Transverse colon (tissue), 4 donors: ENCODE results near the gene PRG3. TPM values are rescaled to one million over a fixed set of nuclear protein-coding genes. Genes with fewer than 3 reads are reported as not detected.

Experiments
- DNase-seq: peaks from one replicate; pipeline ENCODE4 v3.0.0-alpha.2; 2019
- H3K27ac ChIP-seq, 4 donors: fragments of 200-600 bp; sonication (generic); 2 replicates each; pipeline ENCODE4 v1.5.1; 2016 to 2018; ENCODE audit warnings: inconsistent platforms in 4 of 4
- H3K27me3 ChIP-seq: fragments of 200-600 bp; sonication (generic); 2 replicates; pipeline ENCODE4 v1.5.1; 2017; ENCODE audit warnings: inconsistent platforms
- H3K36me3 ChIP-seq, 4 donors: fragments of 200-600 bp; sonication (generic); 2 replicates each; pipeline ENCODE4 v1.5.1; 2017 to 2019; ENCODE audit warnings: inconsistent platforms in 4 of 4
- H3K4me1 ChIP-seq, 4 donors: fragments of 200-600 bp; sonication (generic); 2 replicates each; pipeline ENCODE4 v1.5.1; 2017 to 2020; ENCODE audit warnings: inconsistent platforms in 4 of 4
- H3K4me3 ChIP-seq, 4 donors: fragments of 200-600 bp; sonication (generic); 1 replicate in 1 of 4; 2 replicates in 3 of 4; pipeline versions ENCODE4 v1.5.1 to v1.6.1; 2017 to 2019; ENCODE audit warnings: inconsistent platforms in 4 of 4
- H3K9me3 ChIP-seq, 2 donors: fragments of 200-600 bp; sonication (generic); 2 replicates each; pipeline ENCODE4 v1.5.1; 2017 to 2019; ENCODE audit warnings: inconsistent platforms in 2 of 2
- EP300 ChIP-seq: sonication (generic); formaldehyde crosslinking; IDR thresholded peaks from one replicate; pipeline ENCODE4 v1.6.1; 2017; ENCODE audit warnings: antibody characterized with exemption, low read depth
- POLR2A ChIP-seq: fragments of 450-650 bp; IDR thresholded peaks from one replicate; pipeline ENCODE4 v1.6.1; 2016; ENCODE audit warnings: antibody characterized with exemption, mild to moderate bottlenecking, moderate library complexity
- POLR2AphosphoS5 ChIP-seq, 3 donors: sonication (generic); formaldehyde crosslinking; IDR thresholded peaks; one replicate each; pipeline ENCODE4 v1.6.1; 2016; ENCODE audit warnings: antibody characterized with exemption in 3 of 3
- WGBS, 2 donors: methylation state at CpG; one replicate each; pipeline ENCODE4 v1.1.5; 2018; ENCODE audit warnings: low coverage in 1 of 2; 5-methylcytosine and 5-hydroxymethylcytosine counted together
- in situ Hi-C, 4 donors: fragments of 200-750 bp; cut with MboI; loops; one replicate each; pipeline versions ENCODE4 v1.15.0 to v1.15.1; 2017; ENCODE audit warnings: low sequenced_read_pairs in 3 of 4, low pct_ligation_motif_present in 1 of 4, low pct_unique_long_range_greater_than_20kb in 1 of 4
- intact Hi-C: fragments of 100-400 bp; cut with DNase I; formaldehyde crosslinking; loops from one replicate; pipeline ENCODE4 v1.15.1; 2023; ENCODE audit warnings: low total_unique reads
- total RNA-seq, 4 donors: library from RNA; depleted of rRNA; stranded (reverse); fragments of >200 nt; gene quantifications; one replicate each; pipeline ENCODE4 v1.1.0, GENCODE V29; 2016
- TF ChIP-seq, protein P1 (sequence below), 5 experiments: fragments of 200-600 bp in 3 of 5; fragments of 450-650 bp in 2 of 5; sonication (generic) in 3 of 5; IDR thresholded peaks; 1 replicate in 2 of 5; 2 replicates in 3 of 5; pipeline ENCODE4 v1.5.1; 2016 to 2017; ENCODE audit warnings: antibody characterized with exemption in 5 of 5, inconsistent platforms in 3 of 5, mild to moderate bottlenecking in 2 of 5, moderate library complexity in 1 of 5

Gene PRG3
- total RNA-seq, 4 donors from 2014 or later: not detected

DNA sequence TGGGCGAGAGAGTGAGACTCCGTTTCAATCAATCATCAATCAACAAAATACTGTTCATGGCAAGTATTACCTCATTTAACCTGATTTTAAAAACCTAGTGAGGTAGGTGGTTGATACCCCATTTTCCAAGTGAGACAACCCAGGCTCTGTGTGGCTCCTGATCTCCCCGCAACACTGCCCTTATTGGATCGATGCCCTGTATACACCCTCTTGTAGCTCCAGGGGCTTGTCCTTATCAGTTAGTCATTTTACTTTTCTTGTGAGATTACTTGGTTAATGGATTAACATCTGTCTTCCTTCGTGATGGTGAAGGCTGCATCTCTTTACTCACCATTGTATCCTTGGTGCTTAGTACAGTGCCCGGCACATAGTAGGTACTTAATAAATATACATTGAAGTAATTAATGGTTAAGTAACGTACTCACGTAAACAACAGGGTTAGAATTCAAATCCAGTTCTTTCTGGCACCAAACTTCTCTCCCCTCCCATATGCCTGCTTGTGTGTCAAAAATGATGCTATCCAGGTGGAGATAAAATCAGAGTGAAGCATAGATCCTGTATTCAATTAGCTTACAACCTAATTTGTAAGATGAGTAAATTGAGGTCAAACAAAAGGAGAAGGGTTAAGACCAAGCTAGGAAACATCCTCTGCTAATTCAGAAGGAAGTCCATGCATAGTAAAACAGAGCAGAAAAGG is 11.3 kb upstream of the PRG3 start:
- no peak overlapping the region for H3K27ac ChIP-seq
- no peaks in the 10 kb centered on the region for H3K9me3 ChIP-seq
- intact Hi-C loops (no loop called here), in situ Hi-C loops (no loop called here)
- H3K4me3 ChIP-seq: no peak overlapping the region
- TF ChIP-seq POLR2AphosphoS5 (IDR thresholded peaks at IDR 0.05) (no peak), POLR2A (no peak), EP300 (no peak)
- TF ChIP-seq, protein P1, sequence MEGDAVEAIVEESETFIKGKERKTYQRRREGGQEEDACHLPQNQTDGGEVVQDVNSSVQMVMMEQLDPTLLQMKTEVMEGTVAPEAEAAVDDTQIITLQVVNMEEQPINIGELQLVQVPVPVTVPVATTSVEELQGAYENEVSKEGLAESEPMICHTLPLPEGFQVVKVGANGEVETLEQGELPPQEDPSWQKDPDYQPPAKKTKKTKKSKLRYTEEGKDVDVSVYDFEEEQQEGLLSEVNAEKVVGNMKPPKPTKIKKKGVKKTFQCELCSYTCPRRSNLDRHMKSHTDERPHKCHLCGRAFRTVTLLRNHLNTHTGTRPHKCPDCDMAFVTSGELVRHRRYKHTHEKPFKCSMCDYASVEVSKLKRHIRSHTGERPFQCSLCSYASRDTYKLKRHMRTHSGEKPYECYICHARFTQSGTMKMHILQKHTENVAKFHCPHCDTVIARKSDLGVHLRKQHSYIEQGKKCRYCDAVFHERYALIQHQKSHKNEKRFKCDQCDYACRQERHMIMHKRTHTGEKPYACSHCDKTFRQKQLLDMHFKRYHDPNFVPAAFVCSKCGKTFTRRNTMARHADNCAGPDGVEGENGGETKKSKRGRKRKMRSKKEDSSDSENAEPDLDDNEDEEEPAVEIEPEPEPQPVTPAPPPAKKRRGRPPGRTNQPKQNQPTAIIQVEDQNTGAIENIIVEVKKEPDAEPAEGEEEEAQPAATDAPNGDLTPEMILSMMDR (IDR thresholded peaks at IDR 0.05): no peak
- no peaks in the 10 kb centered on the region for H3K27me3 ChIP-seq
- WGBS, 2 donors: 66 to 78% methylated on average over 6 to 8 of the region's 8 CpGs
- no peaks in the 10 kb centered on the region for H3K4me1 ChIP-seq
- no peak for DNase-seq
- H3K36me3 ChIP-seq: no peaks in the 10 kb centered on the region

DNA sequence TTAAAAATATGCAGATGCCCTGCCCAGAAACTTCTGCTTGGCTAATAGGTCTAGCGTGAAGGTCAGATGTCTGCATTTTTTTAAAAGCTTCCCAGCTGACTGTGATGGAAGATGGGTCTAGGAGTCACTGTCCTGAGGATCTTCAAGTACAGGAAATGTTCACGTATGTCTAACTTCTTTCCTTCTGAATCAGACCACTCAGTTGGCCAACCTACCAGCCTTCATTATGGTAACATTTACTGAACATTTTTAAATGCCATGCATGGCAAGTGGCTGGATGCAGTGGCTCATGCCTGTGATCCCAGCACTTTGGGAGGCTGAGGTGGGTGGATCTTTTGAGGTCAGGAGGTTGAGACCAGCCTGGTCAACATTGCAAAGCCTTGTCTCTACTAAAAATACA is 10.6 kb upstream of the PRG3 start:
- H3K4me3 ChIP-seq: no peak overlapping the region
- DNase-seq: no peak
- intact Hi-C loops (no loop called here), in situ Hi-C loops (no loop called here)
- no peaks in the 10 kb centered on the region for H3K4me1 ChIP-seq
- WGBS, 2 donors: 14 to 68% methylated on average over 2 of the region's 2 CpGs
- TF ChIP-seq, protein P1 (IDR thresholded peaks at IDR 0.05): no peak
- TF ChIP-seq POLR2AphosphoS5 (IDR thresholded peaks at IDR 0.05): no peak
- TF ChIP-seq EP300: no peak
- TF ChIP-seq POLR2A: no peak
- H3K27ac ChIP-seq: no peak overlapping the region
- H3K9me3 ChIP-seq: no peaks in the 10 kb centered on the region
- H3K27me3 ChIP-seq: no peaks in the 10 kb centered on the region
- no peaks in the 10 kb centered on the region for H3K36me3 ChIP-seq

DNA sequence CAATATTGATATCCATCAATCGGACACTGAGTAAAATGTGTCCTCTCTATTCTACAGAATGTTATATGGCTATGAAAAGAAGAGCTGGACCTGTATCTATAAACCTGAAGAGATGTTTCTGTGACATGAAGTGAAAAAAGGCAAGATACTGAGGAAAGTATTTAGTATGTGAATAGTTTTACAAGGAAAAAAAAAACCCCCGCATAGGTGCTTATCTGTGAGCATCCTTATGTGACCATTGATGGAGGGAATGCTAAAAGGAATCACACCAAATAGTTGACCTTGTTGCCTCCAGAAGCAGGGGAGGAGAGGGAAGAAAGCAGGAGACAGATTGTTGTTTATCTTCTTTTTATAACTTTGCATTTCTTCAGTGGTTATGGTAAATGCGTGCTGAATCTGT is 10.2 kb upstream of the PRG3 start:
- in situ Hi-C loops: no loop called here
- intact Hi-C loops: no loop called here
- WGBS, 2 donors: 81 to 86% methylated on average over 3 of the region's 3 CpGs

DNA sequence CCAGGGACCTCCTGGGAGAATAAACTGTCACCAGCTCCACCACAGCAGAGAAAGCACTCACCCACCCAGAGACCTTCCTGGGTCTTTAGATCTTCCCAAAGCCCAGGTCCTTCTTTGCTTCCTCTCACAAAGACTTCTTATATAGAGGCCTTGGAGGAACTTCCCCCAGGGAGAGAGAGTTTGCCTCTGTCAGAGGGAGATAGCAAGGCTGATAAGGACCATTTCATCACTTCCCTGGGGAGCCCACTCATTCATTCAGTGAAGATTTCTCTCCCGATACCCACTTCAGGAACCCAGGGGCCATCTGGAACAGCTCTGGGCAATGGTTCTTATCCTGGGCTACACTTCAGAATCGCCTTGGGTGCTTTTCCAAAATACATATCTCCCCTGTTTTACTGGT is 9.6 kb upstream of the PRG3 start, which contains the start of gene PRG2:
Gene PRG2 (minus strand): TSS at position 116 of the 400 bp plus-strand sequence. CDS start 706 bp downstream, outside the sequence.
- 56 to 74% methylated on average over 1 to 2 of the region's 2 CpGs for WGBS, 2 donors
- intact Hi-C loops: no loop called here
- no peak for TF ChIP-seq EP300
- TF ChIP-seq, protein P1 (IDR thresholded peaks at IDR 0.05): no peak
- no peak for TF ChIP-seq POLR2A
- TF ChIP-seq POLR2AphosphoS5 (IDR thresholded peaks at IDR 0.05): no peak

More for the DNA sequence above, 10.2 kb upstream of the PRG3 start:
- Histone ChIP-seq H3K4me3 (no peak overlapping the region), H3K9me3 (no peaks in the 10 kb centered on the region), H3K36me3 (no peaks in the 10 kb centered on the region), H3K4me1 (no peaks in the 10 kb centered on the region), H3K27me3 (no peaks in the 10 kb centered on the region), H3K27ac (no peak overlapping the region)
- no peak for TF ChIP-seq EP300
- no peak for TF ChIP-seq POLR2A
- no peak for DNase-seq

More for the DNA sequence above, 9.6 kb upstream of the PRG3 start, which contains the start of gene PRG2:
- H3K36me3 ChIP-seq: no peaks in the 10 kb centered on the region
- in situ Hi-C loops: no loop called here
- H3K4me3 ChIP-seq: no peak within 1 kb of the TSS
- no peaks in the 10 kb centered on the region for H3K9me3 ChIP-seq
- H3K27me3 ChIP-seq: no peaks in the 10 kb centered on the region
- no peak within 1 kb of the TSS for H3K27ac ChIP-seq
- DNase-seq: no peak
- H3K4me1 ChIP-seq: no peaks in the 10 kb centered on the region
